ENCODE measurements around the gene NID2. TPM values are rescaled to one million over a fixed set of nuclear protein-coding genes. Genes with fewer than 3 reads are reported as not detected.
A peak's percentile ranks its signal among the peaks of the same experiment; 100 is the strongest.

Gene NID2
- total RNA-seq, 1 experiment from 2014 or later = 3.1 TPM

DNA sequence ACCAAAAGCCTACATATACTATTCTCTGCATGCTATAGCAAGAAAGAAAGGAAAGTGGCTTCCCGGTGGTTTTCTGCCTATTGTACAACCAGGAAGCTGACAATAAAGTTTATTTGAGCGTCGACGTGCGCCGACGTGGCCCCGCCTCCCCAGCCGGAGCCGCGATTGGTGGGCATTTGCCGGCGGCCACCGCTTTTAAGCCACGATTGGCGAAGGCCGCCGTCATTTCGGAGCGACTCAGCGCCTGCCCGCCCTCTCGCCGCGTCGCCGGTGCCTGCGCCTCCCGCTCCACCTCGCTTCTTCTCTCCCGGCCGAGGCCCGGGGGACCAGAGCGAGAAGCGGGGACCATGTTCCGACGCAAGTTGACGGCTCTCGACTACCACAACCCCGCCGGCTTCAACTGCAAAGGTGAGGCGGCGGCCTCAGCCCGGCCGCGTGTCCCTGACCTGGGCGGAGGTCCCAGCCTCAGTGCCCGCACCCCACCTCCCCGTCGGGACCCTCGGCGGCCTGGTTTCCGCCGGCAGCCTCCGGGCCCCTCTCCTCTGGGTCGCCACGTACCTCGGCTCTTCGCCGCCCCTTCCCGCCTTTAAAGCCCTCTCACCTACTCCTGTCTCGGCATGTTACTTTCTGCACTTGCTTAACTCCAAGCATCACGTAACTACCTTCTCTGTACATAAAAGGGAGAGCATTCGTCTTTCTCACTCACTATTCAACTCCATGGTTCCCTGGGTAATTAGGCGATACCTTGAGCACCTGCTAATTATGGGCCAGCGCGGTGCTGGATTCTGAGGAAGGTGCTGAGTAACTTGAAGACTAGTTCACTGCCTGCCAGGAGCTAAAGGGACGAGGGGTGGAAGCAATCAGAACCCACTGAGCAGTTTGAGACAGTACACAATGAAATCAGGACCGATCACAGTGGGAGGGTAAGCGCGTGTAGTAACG, 79.3 kb downstream of the NID2 start, which contains the start of gene RTRAF:
Gene RTRAF (plus strand): TSS at position 254 of the 942 bp plus-strand sequence. CDS start 94 bp downstream, at position 348.
- BruUV-seq (replicated peaks) = TSS peak; percentile 47
- Histone ChIP-seq H3K4me3 (ENCODE audit: low read length) (peak within 1 kb of the TSS; percentile 93), H3K27me3 (ENCODE audit: low read length) (no peaks in the 10 kb centered on the region), H3K27ac (ENCODE audit: low read length) (peak within 1 kb of the TSS; percentile 24), H2AFZ (ENCODE audit: low read length) (peak within 1 kb of the TSS; percentile 92), H3K9me2 (replicated peaks; ENCODE audit: low read length) (no peaks in the 10 kb centered on the region), H3F3A (ENCODE audit: low read length, unreplicated experiment) (no peaks in the 10 kb centered on the region), H4K20me1 (ENCODE audit: low read length) (peaks cover 5% of the 10 kb centered on the region; the same call in 1 of the 2 replicates), H3K9ac (ENCODE audit: low read length) (peak within 1 kb of the TSS; percentile 93), H3K36me3 (ENCODE audit: low read depth, low read length) (peaks cover 29% of the 10 kb centered on the region), H3K4me2 (ENCODE audit: low read length) (peak within 1 kb of the TSS; percentile 90), H3K4me1 (ENCODE audit: insufficient read depth, low read length) (peaks cover 17% of the 10 kb centered on the region), H3K9me3 (ENCODE audit: low read length) (no peaks in the 10 kb centered on the region), H3K79me2 (ENCODE audit: low read length) (peaks cover 37% of the 10 kb centered on the region)
- ChIA-PET CTCF (no interaction called here), POLR2A (ENCODE audit: unreplicated experiment) (interaction anchor here (0.6 kb wide), 1 partner anchor 821 kb away, joined by 6 read pairs; no protein-coding TSS in a partner anchor)
- ATAC-seq (peak; percentile 97), DNase-seq (peak; percentile 94)
- TF ChIP-seq EZH2phosphoT487 (IDR thresholded peaks at IDR 0.05; ENCODE audit: borderline replicate concordance, low read length) (no peak), EZH2 (IDR thresholded peaks at IDR 0.05; ENCODE audit: low read length, unreplicated experiment) (no peak)
- TF ChIP-seq, protein P1, sequence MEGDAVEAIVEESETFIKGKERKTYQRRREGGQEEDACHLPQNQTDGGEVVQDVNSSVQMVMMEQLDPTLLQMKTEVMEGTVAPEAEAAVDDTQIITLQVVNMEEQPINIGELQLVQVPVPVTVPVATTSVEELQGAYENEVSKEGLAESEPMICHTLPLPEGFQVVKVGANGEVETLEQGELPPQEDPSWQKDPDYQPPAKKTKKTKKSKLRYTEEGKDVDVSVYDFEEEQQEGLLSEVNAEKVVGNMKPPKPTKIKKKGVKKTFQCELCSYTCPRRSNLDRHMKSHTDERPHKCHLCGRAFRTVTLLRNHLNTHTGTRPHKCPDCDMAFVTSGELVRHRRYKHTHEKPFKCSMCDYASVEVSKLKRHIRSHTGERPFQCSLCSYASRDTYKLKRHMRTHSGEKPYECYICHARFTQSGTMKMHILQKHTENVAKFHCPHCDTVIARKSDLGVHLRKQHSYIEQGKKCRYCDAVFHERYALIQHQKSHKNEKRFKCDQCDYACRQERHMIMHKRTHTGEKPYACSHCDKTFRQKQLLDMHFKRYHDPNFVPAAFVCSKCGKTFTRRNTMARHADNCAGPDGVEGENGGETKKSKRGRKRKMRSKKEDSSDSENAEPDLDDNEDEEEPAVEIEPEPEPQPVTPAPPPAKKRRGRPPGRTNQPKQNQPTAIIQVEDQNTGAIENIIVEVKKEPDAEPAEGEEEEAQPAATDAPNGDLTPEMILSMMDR (conservative IDR thresholded peaks at IDR 0.05; ENCODE audit: low read depth, low read length) = no peak
- intact Hi-C loops (cut with micrococcal nuclease) = no loop called here

DNA sequence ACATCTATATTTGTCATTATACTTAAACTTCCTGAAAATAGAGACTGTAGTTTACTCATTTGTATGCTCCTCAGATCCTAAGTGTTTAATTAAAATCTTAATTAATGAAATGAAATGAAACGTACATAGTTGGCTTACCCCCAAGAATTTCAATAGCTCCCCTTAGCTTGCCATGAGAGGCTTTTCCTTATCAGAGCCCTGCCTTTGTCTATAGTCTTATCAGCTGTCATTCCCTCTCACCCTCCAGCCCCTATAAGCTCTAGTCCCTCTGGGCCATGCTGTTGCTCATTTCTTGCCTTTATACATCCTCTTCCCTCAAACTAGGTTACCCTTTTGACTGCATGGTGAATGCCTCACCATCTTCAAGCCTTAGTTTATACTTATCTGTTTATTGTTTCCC, 80.6 kb downstream of the NID2 start:
- Histone ChIP-seq H3K4me2 (ENCODE audit: low read length) (peak overlapping the region; percentile 89), H3K27ac (ENCODE audit: low read length) (no peak overlapping the region), H3K9ac (ENCODE audit: low read length) (no peak overlapping the region; the same call in 1 of the 2 replicates)

More for the DNA sequence above, 80.6 kb downstream of the NID2 start:
- BruUV-seq (replicated peaks) = no TSS peak
- Histone ChIP-seq H3K9me3 (ENCODE audit: low read length) (no peaks in the 10 kb centered on the region), H3K36me3 (ENCODE audit: low read depth, low read length) (peaks cover 15% of the 10 kb centered on the region), H3K79me2 (ENCODE audit: low read length) (peaks cover 31% of the 10 kb centered on the region), H3K9me2 (replicated peaks; ENCODE audit: low read length) (no peaks in the 10 kb centered on the region), H4K20me1 (ENCODE audit: low read length) (peaks cover 5% of the 10 kb centered on the region; the same call in 1 of the 2 replicates), H3K27me3 (ENCODE audit: low read length) (no peaks in the 10 kb centered on the region), H3K4me1 (ENCODE audit: insufficient read depth, low read length) (peaks cover 17% of the 10 kb centered on the region), H3F3A (ENCODE audit: low read length, unreplicated experiment) (no peaks in the 10 kb centered on the region), H3K4me3 (ENCODE audit: low read length) (peak overlapping the region; percentile 93), H2AFZ (ENCODE audit: low read length) (peak overlapping the region; percentile 92)
- ATAC-seq = no peak
- POLR2A ChIA-PET (ENCODE audit: unreplicated experiment) = no interaction called here
- no peak for TF ChIP-seq EZH2 (IDR thresholded peaks at IDR 0.05; ENCODE audit: low read length, unreplicated experiment)
- TF ChIP-seq, protein P1 (conservative IDR thresholded peaks at IDR 0.05; ENCODE audit: low read depth, low read length) = no peak
- intact Hi-C loops (cut with micrococcal nuclease) = no loop called here
- CTCF ChIA-PET = no interaction called here
- DNase-seq = no peak

Measured in PC-3 (cell line).